AG04450 (cell line): ENCODE results near the gene ARL6IP4. TPM values are rescaled to one million over a fixed set of nuclear protein-coding genes. Genes with fewer than 3 reads are reported as not detected.
"Not testable (repeated sequence)": the region's sequence is repeated elsewhere in the genome, so short reads cannot be mapped to it uniquely, and the experiment has no call there.

Source experiments
- CTCF ChIA-PET: fragments of 300-600, 350-600 bp; formaldehyde crosslinking; extraction: SDS; loops from one replicate; lab custom pipeline; 2022; ENCODE audit warnings: antibody characterized with exemption, inconsistent platforms; lab: Charles Lee
- POLR2A ChIA-PET: fragments of 350-600 bp; formaldehyde crosslinking; extraction: SDS; loops from one replicate; lab custom pipeline; 2021; ENCODE audit warnings: antibody characterized with exemption, inconsistent platforms; lab: Yijun Ruan, JAX
- DNase-seq: peaks from one replicate; pipeline ENCODE4 v3.0.0-alpha.2; 2011; ENCODE audit warnings: low read depth, low spot score
- H3K27ac ChIP-seq: one replicate; pipeline ENCODE4 v1.5.1; 2012; ENCODE audit warnings: low read depth, low read length, control low read depth
- H3K27me3 ChIP-seq: one replicate; pipeline ENCODE4 v1.6.0; 2012; ENCODE audit warnings: low read length; ENCODE audit not compliant: control insufficient read depth, insufficient read depth
- H3K4me3 ChIP-seq: 2 replicates; pipeline ENCODE4 v1.5.1; 2011; ENCODE audit warnings: mild to moderate bottlenecking, low read depth, low read length, control low read depth
- H3K9me3 ChIP-seq: 2 replicates; pipeline ENCODE4 v1.5.1; 2012; ENCODE audit warnings: low read length; ENCODE audit not compliant: control insufficient read depth, insufficient read depth
- CTCF ChIP-seq: IDR thresholded peaks from 2 replicates; pipeline ENCODE4 v1.5.1; 2011; ENCODE audit warnings: low read depth, low read length, control low read depth, inconsistent platforms
- polyA plus RNA-seq: library from polyadenylated mRNA; depleted of rRNA; stranded (reverse); fragments of >200 nt; gene quantifications from 2 replicates; pipeline ENCODE4 v1.2.3, GENCODE V29; 2011

ARL6IP4 gene
- polyA plus RNA-seq, 1 experiment = 185 TPM

- POLR2A ChIA-PET = no interaction called here
Measured at GRCh38 chr12:123010681-123011080, 30.2 kb downstream of the ARL6IP4 start.

GRCh38 chr12:123011701-123012100 lies 31.2 kb downstream of the ARL6IP4 start:
- no peak overlapping the region for H3K4me3 ChIP-seq
- H3K27me3 ChIP-seq = no peaks in the 10 kb centered on the region
- DNase-seq = no peak
- H3K27ac ChIP-seq = no peak overlapping the region
- CTCF ChIA-PET = no interaction called here
- no peak for TF ChIP-seq CTCF
- H3K9me3 ChIP-seq = no peaks in the 10 kb centered on the region
- POLR2A ChIA-PET = no interaction called here

More at GRCh38 chr12:123010681-123011080, 30.2 kb downstream of the ARL6IP4 start:
- Histone ChIP-seq H3K27me3 (no peaks in the 10 kb centered on the region), H3K9me3 (no peaks in the 10 kb centered on the region), H3K27ac (no peak overlapping the region), H3K4me3 (no peak overlapping the region)
- DNase-seq = no peak
- CTCF ChIA-PET = no interaction called here
- no peak for TF ChIP-seq CTCF

GRCh38 chr12:123013185-123014095 lies 33.0 kb downstream of the ARL6IP4 start:
- DNase-seq = no peak
- Histone ChIP-seq H3K9me3 (no peaks in the 10 kb centered on the region), H3K27ac (no peak overlapping the region), H3K4me3 (no peak overlapping the region), H3K27me3 (no peaks in the 10 kb centered on the region)
- ChIA-PET POLR2A (no interaction called here), CTCF (no interaction called here)
- TF ChIP-seq CTCF = no peak

- POLR2A ChIA-PET, H3K4me3 ChIP-seq, H3K27ac ChIP-seq, H3K9me3 ChIP-seq, CTCF ChIA-PET, H3K27me3 ChIP-seq, DNase-seq: not testable (repeated sequence)
Measured at GRCh38 chr12:123014473-123014872, 34.0 kb downstream of the ARL6IP4 start.

GRCh38 chr12:123017753-123018152 lies 37.3 kb downstream of the ARL6IP4 start:
- no peak for DNase-seq
- POLR2A ChIA-PET = no interaction called here
- Histone ChIP-seq H3K27me3 (no peaks in the 10 kb centered on the region), H3K9me3 (no peaks in the 10 kb centered on the region), H3K4me3 (no peak overlapping the region), H3K27ac (no peak overlapping the region)
- CTCF ChIA-PET = interaction anchor here (2.1 kb wide), 1 partner anchor 25 kb away, joined by 5 read pairs; no protein-coding TSS in a partner anchor
- TF ChIP-seq CTCF = no peak
